OCI-LY7 (cell line): ENCODE measurements around the gene DNAJC21.
A peak's percentile ranks its signal among the peaks of the same experiment; 100 is the strongest.

Source experiments
- EZH2phosphoT487 ChIP-seq: fragments of 200-600 bp; sonication (generic); IDR thresholded peaks from 2 replicates; pipeline ENCODE4 v1.6.1; 2018; ENCODE audit warnings: low read depth, borderline replicate concordance, mild to moderate bottlenecking, mixed run types, antibody characterized with exemption, low read length, moderate library complexity, mixed read lengths
- TF ChIP-seq, protein P1 (sequence below): fragments of 200-600 bp; sonication (generic); conservative IDR thresholded peaks from 2 replicates; pipeline ENCODE4 v1.5.1; 2014; ENCODE audit warnings: mild to moderate bottlenecking, antibody characterized with exemption, low read length, moderate library complexity, mixed read lengths

DNA sequence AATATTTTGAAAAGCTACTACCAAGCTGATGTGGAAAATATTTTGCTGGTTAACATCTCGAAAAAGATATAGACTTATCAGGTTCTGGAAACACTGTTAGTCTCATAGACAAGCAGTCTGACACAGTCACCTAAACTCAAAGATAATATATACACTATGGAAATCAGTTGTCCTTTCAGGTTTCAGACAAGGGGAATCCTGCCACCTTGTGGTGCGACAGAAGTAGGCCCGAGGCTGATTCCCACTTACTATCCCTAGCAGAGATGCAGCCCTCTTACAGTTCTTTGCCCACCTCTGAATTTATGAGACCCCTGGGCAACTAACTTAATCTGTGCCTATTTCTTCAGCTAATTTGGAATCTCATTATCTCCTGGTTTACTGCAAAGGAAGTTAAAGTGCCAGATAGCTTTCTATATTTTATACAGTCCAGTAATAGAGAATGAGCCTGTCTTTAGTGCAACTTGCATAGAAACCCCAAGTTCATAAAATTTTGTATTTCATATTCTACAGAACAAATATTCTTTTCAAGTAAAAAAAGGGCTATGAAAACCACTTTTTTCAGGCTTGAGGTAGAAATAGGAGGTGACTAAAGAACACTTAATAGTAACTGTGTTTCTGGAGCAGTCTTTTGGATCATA, 31.0 kb upstream of the DNAJC21 start:
- no peak for TF ChIP-seq EZH2phosphoT487
- TF ChIP-seq, protein P1, sequence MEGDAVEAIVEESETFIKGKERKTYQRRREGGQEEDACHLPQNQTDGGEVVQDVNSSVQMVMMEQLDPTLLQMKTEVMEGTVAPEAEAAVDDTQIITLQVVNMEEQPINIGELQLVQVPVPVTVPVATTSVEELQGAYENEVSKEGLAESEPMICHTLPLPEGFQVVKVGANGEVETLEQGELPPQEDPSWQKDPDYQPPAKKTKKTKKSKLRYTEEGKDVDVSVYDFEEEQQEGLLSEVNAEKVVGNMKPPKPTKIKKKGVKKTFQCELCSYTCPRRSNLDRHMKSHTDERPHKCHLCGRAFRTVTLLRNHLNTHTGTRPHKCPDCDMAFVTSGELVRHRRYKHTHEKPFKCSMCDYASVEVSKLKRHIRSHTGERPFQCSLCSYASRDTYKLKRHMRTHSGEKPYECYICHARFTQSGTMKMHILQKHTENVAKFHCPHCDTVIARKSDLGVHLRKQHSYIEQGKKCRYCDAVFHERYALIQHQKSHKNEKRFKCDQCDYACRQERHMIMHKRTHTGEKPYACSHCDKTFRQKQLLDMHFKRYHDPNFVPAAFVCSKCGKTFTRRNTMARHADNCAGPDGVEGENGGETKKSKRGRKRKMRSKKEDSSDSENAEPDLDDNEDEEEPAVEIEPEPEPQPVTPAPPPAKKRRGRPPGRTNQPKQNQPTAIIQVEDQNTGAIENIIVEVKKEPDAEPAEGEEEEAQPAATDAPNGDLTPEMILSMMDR = peak; percentile 95
